Glomerular visceral epithelial cell (primary cell): ENCODE measurements around the gene RAB41.
A peak's percentile ranks its signal among the peaks of the same experiment; 100 is the strongest.
"Not testable (repeated sequence)": the region's sequence is repeated elsewhere in the genome, so short reads cannot be mapped to it uniquely, and the experiment has no call there.

Source experiments
- DNase-seq: peaks from one replicate; pipeline ENCODE4 v3.0.0-alpha.2; 2016; ENCODE audit errors: extremely low spot score

RAB41 gene

GRCh38 chrX:70281951-70282350, at the start of gene RAB41:
RAB41 (plus strand) TSS chrX:70282172; CDS start chrX:70282218, 46 bp downstream.
- DNase-seq = no peak

GRCh38 chrX:70234355-70234754, 47.6 kb upstream of the RAB41 start, which contains the start of gene AWAT1:
AWAT1 (plus strand) TSS chrX:70234655; CDS start chrX:70234696, 41 bp downstream.
- no peak for DNase-seq

GRCh38 chrX:70240751-70241150, 41.2 kb upstream of the RAB41 start:
- no peak for DNase-seq

GRCh38 chrX:70241501-70241900, 40.5 kb upstream of the RAB41 start:
- DNase-seq = no peak

GRCh38 chrX:70243601-70244000, 38.4 kb upstream of the RAB41 start:
- not testable (repeated sequence) for DNase-seq

- no peak for DNase-seq
Observed at GRCh38 chrX:70244881-70245280, 37.1 kb upstream of the RAB41 start.

GRCh38 chrX:70247252-70247651, 34.7 kb upstream of the RAB41 start:
- DNase-seq = no peak

GRCh38 chrX:70252491-70252890, 29.5 kb upstream of the RAB41 start:
- DNase-seq = no peak

- peak; percentile 51 for DNase-seq
Observed at GRCh38 chrX:70253377-70254062, 28.5 kb upstream of the RAB41 start.

- DNase-seq = peak; percentile 43
Observed at GRCh38 chrX:70254063-70254400, 27.9 kb upstream of the RAB41 start.

GRCh38 chrX:70254909-70255308, 27.1 kb upstream of the RAB41 start:
- no peak for DNase-seq

GRCh38 chrX:70255452-70255851, 26.5 kb upstream of the RAB41 start:
- no peak for DNase-seq

GRCh38 chrX:70257423-70258288, 24.3 kb upstream of the RAB41 start:
- DNase-seq = no peak

GRCh38 chrX:70260104-70260503, 21.9 kb upstream of the RAB41 start, which contains the start of gene P2RY4:
P2RY4 (minus strand) TSS chrX:70260204; CDS start chrX:70259624, 580 bp downstream.
- no peak for DNase-seq

- peak; percentile 57 for DNase-seq
Observed at GRCh38 chrX:70262952-70263567, 18.9 kb upstream of the RAB41 start.

GRCh38 chrX:70264784-70265183, 17.2 kb upstream of the RAB41 start:
- DNase-seq = no peak

- DNase-seq = no peak
Observed at GRCh38 chrX:70268034-70268433, 13.9 kb upstream of the RAB41 start, which contains the start of gene ARR3. ARR3 (plus strand) TSS chrX:70268334; CDS start chrX:70269386, 1,052 bp downstream.

GRCh38 chrX:70274029-70274428, 7.9 kb upstream of the RAB41 start:
- DNase-seq = not testable (repeated sequence)

- DNase-seq = no peak
Observed at GRCh38 chrX:70279081-70279480, 2.9 kb upstream of the RAB41 start.

GRCh38 chrX:70280573-70280972, 1.4 kb upstream of the RAB41 start:
- DNase-seq = no peak

GRCh38 chrX:70289168-70289792, 7.3 kb downstream of the RAB41 start:
- no peak for DNase-seq
